GM19468 (cell line): ENCODE results near the gene CLCN1.

Experiments
- ATAC-seq: cut with Tn5 transposase; IDR thresholded peaks from one replicate; pipeline ENCODE4 v1.9.1; 2021; ENCODE audit warnings: mild to moderate bottlenecking, moderate library complexity, moderate number of reproducible peaks; ENCODE audit not compliant: unreplicated experiment; ENCODE audit errors: extremely low read depth

The CLCN1 gene

GRCh38 chr7:143290293-143290692, 25.6 kb upstream of the CLCN1 start:
- ATAC-seq = no peak

DNA sequence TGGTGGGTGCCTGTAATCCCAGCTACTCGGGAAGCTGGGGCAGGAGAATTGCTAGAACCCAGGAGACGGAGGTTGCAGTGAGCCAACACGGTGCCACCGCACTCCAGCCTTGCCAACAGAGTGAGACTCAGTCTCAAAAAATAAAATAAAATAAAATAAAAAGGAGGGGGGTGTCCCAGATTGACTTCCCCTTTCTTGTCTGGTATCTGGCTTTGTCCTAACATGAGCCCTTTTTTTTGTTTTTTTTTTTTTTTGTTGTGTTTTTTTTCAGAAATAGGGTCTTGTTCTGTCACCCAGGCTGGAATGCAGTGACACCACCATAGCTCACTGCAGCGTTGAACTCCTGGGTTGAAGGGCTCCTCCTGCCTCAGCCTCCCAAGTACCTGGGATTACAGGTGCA, 23.0 kb upstream of the CLCN1 start:
- ATAC-seq = no peak

- no peak for ATAC-seq
Observed at GRCh38 chr7:143295870-143296269, 20.0 kb upstream of the CLCN1 start.

GRCh38 chr7:143296686-143297085, 19.2 kb upstream of the CLCN1 start:
- no peak for ATAC-seq

- no peak for ATAC-seq
Observed at GRCh38 chr7:143299346-143299745, 16.6 kb upstream of the CLCN1 start.

DNA sequence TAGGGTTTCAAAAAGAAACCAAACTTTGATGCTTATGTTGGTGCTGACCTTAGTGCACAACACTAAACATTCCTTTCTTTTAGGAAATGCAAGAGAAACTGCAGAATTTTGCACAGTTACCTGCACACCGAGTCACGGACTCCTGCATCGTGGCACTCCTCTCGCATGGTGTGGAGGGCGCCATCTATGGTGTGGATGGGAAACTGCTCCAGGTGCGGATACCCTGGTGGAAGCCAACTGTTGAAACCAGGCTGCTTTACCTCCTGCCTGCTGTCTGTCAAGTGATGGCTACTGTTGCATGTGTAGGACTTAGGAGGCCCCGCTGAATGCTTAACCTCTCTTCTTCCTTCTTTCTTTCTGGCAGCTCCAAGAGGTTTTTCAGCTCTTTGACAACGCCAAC, 16.1 kb upstream of the CLCN1 start:
- ATAC-seq = peak; percentile 30

DNA sequence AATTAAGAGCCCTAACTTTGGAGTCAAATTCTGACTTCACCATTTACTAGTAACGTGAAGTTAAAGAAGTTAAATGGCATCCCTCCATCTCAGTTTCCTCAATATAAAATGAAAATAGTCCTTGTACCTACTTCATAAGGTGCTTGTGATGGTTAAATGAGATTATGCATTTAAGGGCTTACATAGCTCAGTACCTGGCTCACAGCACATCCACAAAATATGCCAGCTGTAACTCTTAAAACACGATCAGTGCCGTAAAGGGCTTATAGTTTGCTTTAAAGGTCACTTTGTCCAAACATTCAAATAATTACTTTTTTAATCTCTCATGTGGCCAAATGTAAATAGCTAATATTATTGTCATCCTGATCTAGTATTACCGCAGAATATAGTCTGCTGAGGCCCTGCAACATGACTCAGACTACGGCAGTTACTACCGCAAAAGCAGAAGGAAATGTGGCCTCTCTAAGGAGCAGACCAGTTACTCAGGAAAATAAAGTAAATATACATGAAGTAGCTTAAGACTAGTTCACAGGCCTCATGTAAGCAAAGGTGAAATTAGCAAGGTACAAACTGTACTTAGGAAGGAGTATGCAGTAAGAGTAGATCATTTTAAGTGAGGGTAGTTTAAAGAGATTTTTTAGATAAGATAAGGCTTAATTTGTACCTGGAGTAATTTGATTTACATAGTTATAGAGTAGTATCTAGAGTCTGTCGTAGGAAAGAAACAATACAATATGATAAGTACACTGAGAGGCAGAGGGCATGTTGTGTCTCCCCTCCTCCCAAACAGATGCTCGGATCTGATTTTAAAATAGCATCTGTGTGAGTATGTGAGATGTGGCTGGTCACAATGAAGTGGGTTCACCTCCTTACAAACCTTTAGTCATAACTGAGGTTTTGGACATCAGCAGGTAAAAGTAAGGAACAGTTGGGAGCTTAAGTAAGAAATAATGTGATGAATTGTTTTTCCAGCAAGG, 14.7 kb upstream of the CLCN1 start:
- ATAC-seq = no peak

GRCh38 chr7:143303733-143304132, 12.2 kb upstream of the CLCN1 start:
- no peak for ATAC-seq

GRCh38 chr7:143304938-143305337, 11.0 kb upstream of the CLCN1 start:
- no peak for ATAC-seq

- ATAC-seq = no peak
Observed at GRCh38 chr7:143305423-143306070, 10.4 kb upstream of the CLCN1 start.

GRCh38 chr7:143308632-143309031, 7.3 kb upstream of the CLCN1 start:
- ATAC-seq = no peak

DNA sequence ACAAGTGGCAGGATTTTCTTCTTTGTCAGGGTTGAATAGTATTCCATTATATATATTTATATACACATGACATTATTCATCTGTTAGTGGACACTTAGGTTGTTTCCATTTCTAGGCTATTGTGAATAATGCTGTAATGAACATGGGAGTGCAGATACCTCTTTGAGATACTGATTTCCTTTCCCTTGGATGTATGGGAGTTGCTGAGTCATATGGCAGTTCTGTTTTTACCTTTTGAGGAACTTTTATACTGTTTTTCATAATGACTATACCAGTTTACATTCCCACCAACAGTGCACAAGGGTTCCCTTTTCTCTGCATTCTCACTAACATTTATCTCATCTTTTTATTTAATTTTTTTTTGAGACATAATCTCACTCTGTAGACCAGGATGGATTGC, 1.8 kb upstream of the CLCN1 start:
- ATAC-seq = no peak

GRCh38 chr7:143316492-143316891, 581 bp downstream of the CLCN1 start:
- ATAC-seq = no peak

GRCh38 chr7:143318661-143319060, 2.8 kb downstream of the CLCN1 start:
- no peak for ATAC-seq

- ATAC-seq = no peak
Observed at GRCh38 chr7:143320620-143321019, 4.7 kb downstream of the CLCN1 start.

DNA sequence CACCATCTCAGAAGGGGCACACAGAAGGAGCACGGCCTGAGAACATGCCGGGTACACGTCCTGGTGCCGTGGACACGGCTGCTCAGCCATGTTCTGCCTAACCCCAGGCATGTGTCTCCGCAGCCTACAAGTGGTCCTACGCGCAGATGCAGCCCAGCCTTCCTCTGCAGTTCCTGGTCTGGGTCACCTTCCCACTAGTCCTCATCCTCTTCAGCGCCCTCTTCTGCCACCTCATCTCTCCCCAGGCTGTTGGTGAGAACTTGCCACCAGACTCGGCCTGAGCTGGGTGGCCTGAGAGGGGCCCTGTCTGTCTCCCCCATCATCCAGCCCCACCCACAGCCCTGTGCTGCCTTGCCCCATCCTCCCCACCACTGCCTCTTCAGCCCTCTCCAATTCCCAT, 5.3 kb downstream of the CLCN1 start:
- no peak for ATAC-seq

DNA sequence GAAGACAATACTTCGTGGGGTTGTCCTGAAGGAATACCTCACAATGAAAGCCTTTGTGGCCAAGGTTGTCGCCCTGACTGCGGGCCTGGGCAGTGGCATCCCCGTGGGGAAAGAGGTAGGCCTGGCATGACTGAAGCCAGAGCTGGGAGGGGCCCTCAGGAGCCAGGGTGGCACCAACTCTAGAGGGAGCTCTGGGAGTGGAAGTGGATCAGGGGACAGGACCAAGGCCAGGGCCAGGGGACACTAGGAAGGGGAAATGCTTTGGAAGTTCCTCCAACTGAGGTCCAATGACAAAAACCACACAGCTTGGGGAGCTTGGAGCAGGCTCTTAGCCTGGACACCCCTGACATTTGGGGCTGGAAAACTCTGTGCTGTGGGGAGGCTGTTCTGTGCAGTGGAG, 5.8 kb downstream of the CLCN1 start:
- ATAC-seq = no peak

- no peak for ATAC-seq
Observed at GRCh38 chr7:143322760-143323633, 7.1 kb downstream of the CLCN1 start.

GRCh38 chr7:143323653-143324052, 7.7 kb downstream of the CLCN1 start:
- no peak for ATAC-seq

DNA sequence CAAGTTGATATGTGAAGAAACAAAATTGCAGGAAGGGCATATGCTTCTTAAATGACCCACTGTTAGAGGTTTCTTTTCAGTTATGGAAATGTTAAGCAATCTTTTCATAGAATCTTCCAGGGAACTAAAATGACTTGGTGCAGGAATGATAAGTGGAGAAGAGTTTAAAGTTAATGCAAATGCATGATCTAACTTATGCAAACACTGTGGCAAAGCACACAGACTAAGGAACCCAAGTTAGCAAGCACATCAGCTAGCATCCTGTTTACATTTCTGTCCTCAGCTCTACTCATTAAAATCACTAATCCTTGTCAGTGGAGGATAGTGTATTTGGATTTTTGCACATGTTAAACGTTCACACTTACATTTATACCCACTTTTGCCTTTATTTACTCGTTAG, 9.3 kb downstream of the CLCN1 start:
- peak; percentile 67 for ATAC-seq

DNA sequence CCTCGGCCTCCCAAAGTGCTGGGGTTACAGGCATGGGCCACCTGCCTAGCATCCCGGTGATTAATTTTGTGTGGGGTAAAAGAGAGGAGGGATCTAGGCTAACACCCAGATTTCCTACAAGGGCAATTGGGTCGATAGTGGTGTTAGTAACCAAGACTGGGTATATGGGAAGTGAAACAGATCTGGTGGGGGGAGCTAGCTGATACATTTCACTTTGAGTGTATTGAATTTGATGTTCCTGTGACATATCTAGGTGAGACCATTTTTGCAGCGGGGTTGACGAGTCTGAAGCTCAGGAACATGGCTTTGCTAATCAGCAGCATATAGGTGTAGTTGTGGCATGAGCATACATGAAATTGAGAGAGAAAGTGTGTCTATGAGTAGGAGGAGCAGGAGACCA, 12.0 kb downstream of the CLCN1 start:
- ATAC-seq = no peak
